HUES48 (cell line): ENCODE data around the gene BIRC6.
"Not testable (repeated sequence)": the region's sequence is repeated elsewhere in the genome, so short reads cannot be mapped to it uniquely, and the experiment has no call there.

Experiments used
- H3K27ac ChIP-seq: one replicate; pipeline ENCODE4 v1.7.0; 2013; ENCODE audit warnings: low read depth, low read length, inconsistent platforms
- H3K27me3 ChIP-seq: 2 replicates; pipeline ENCODE4 v1.6.1; 2013; ENCODE audit warnings: mild to moderate bottlenecking, low read length; ENCODE audit not compliant: control insufficient read depth, insufficient read depth
- H3K36me3 ChIP-seq: 2 replicates; pipeline ENCODE4 v1.6.1; 2013; ENCODE audit warnings: low read length; ENCODE audit not compliant: control insufficient read depth, insufficient read depth
- H3K4me1 ChIP-seq: 2 replicates; pipeline ENCODE4 v1.6.1; 2013; ENCODE audit warnings: mild to moderate bottlenecking, low read length; ENCODE audit not compliant: control insufficient read depth, insufficient read depth
- H3K4me3 ChIP-seq: 2 replicates; pipeline ENCODE4 v1.5.1; 2013; ENCODE audit warnings: mild to moderate bottlenecking, low read depth, low read length
- H3K9ac ChIP-seq: 2 replicates; pipeline ENCODE4 v1.6.1; 2013; ENCODE audit warnings: mild to moderate bottlenecking, low read depth, low read length, moderate library complexity
- H3K9me3 ChIP-seq: 2 replicates; pipeline ENCODE4 v1.6.1; 2013; ENCODE audit warnings: low read length; ENCODE audit not compliant: control insufficient read depth, insufficient read depth

The BIRC6 gene

GRCh38 chr2:32357318-32358110, 691 bp downstream of the BIRC6 start:
- H3K27ac ChIP-seq: peak overlapping the region; percentile 98
- peaks cover 14% of the 10 kb centered on the region for H3K4me1 ChIP-seq
- H3K4me3 ChIP-seq: peak overlapping the region; percentile 97
- no peaks in the 10 kb centered on the region for H3K9me3 ChIP-seq
- no peaks in the 10 kb centered on the region for H3K27me3 ChIP-seq
- H3K36me3 ChIP-seq: peaks cover 19% of the 10 kb centered on the region
- H3K9ac ChIP-seq: peak overlapping the region; percentile 93

DNA sequence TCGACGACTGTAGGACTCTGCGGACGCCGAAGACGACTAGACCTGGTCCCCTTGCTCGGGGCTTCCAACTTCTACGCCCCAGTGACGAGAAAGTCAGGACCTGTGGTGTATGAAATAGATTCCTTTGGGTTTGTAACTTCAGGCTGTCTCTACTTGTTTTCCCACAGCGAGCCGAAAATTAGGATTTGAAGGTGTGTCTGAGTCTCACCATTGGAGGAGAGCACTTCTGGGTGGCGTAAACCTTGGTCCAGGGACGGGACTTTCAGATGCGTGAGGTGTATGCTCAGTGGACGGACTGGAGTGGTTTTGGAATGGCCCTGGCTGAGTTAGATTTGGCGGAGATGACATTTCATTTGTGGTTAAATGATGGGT, 1.3 kb downstream of the BIRC6 start:
- H3K27me3 ChIP-seq: no peaks in the 10 kb centered on the region
- H3K9me3 ChIP-seq: no peaks in the 10 kb centered on the region
- peak overlapping the region; percentile 44; the same call in 1 of the 2 replicates for H3K9ac ChIP-seq
- peaks cover 14% of the 10 kb centered on the region for H3K4me1 ChIP-seq
- H3K36me3 ChIP-seq: peaks cover 19% of the 10 kb centered on the region
- H3K27ac ChIP-seq: peak overlapping the region; percentile 98
- H3K4me3 ChIP-seq: peak overlapping the region; percentile 97

- Histone ChIP-seq H3K27ac (no peak overlapping the region), H3K36me3 (peaks cover 19% of the 10 kb centered on the region), H3K27me3 (no peaks in the 10 kb centered on the region), H3K4me3 (no peak overlapping the region), H3K9ac (no peak overlapping the region), H3K4me1 (peaks cover 14% of the 10 kb centered on the region), H3K9me3 (no peaks in the 10 kb centered on the region)
These were observed 3.6 kb downstream of the BIRC6 start for GRCh38 chr2:32360416-32360815.

DNA sequence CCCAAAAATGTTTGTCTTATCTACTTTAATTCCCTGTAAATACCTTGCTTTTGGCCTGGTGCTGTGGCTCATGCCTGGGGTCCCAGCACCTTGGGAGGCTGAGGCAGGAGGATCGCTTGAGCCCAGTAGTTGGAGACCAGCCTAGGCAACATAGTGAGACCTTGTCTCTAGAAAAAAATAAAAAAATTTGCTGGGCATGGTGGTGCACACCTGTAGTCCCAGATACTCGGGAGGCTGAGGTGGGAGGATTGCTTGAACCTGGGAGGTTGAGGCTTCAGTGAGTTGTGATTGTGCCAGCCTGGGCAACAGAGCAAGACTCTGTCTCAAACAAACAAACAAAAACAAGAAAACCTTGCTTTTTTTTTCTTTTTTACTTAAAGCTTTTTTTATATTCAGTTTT, 6.2 kb downstream of the BIRC6 start:
- not testable (repeated sequence) for H3K4me3 ChIP-seq, H3K9ac ChIP-seq
- H3K4me1 ChIP-seq: peaks cover 14% of the 10 kb centered on the region

DNA sequence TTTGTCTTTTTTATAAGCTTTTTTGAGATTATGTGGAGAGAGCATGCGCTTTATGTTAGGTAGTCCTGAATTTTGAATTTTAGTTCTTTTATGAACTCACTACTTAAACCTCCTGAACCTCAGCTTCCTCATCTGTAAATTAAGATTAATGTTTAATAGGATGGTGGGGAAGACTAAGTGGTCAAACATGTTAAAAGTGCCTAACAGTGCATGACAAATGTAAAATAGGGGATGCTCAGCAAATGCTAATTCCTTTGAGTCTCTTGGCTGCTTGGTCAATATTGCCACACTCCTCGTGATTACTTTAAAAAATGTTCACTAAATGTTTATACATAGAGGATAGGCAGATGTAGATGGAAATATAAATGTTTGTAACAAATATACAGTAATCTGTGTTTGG, 6.8 kb downstream of the BIRC6 start:
- H3K36me3 ChIP-seq: peaks cover 16% of the 10 kb centered on the region

More for the DNA sequence above, 6.2 kb downstream of the BIRC6 start:
- not testable (repeated sequence) for H3K27me3 ChIP-seq, H3K27ac ChIP-seq, H3K9me3 ChIP-seq
- H3K36me3 ChIP-seq: peaks cover 19% of the 10 kb centered on the region

GRCh38 chr2:32364290-32364689, 7.5 kb downstream of the BIRC6 start:
- not testable (repeated sequence) for H3K27me3 ChIP-seq, H3K4me3 ChIP-seq, H3K27ac ChIP-seq, H3K9ac ChIP-seq, H3K36me3 ChIP-seq, H3K9me3 ChIP-seq, H3K4me1 ChIP-seq

More for the DNA sequence above, 6.8 kb downstream of the BIRC6 start:
- Histone ChIP-seq H3K9me3 (no peaks in the 10 kb centered on the region), H3K27ac (no peak overlapping the region), H3K27me3 (no peaks in the 10 kb centered on the region), H3K9ac (no peak overlapping the region), H3K4me3 (no peak overlapping the region), H3K4me1 (peaks cover 11% of the 10 kb centered on the region)

DNA sequence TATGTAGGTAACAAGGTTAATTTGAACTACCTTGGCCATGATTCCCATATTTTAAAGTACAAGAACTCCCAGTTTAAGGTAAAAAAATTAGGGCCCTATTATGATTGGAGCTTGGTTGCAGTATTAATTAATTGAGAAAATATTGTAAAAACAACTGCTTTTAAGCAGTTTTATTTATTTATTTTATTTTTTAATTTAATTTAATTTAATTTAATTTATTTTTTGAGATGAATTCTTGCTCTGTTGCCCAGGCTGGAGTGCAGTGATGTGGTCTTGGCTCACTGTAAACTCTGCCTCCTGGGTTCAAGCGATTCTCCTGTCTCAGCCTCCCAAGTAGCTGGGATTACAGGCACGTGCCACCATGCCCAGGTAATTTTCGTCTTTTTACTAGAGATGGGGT, 8.9 kb downstream of the BIRC6 start:
- not testable (repeated sequence) for H3K36me3 ChIP-seq, H3K27ac ChIP-seq, H3K4me3 ChIP-seq, H3K9me3 ChIP-seq, H3K4me1 ChIP-seq, H3K9ac ChIP-seq, H3K27me3 ChIP-seq

GRCh38 chr2:32366595-32366994, 9.8 kb downstream of the BIRC6 start:
- Histone ChIP-seq H3K36me3 (0 out of 2 replicates have a peak, but pooled peaks cover 2% of the 10 kb centered on the region), H3K27ac (no peak overlapping the region), H3K9ac (no peak overlapping the region)

DNA sequence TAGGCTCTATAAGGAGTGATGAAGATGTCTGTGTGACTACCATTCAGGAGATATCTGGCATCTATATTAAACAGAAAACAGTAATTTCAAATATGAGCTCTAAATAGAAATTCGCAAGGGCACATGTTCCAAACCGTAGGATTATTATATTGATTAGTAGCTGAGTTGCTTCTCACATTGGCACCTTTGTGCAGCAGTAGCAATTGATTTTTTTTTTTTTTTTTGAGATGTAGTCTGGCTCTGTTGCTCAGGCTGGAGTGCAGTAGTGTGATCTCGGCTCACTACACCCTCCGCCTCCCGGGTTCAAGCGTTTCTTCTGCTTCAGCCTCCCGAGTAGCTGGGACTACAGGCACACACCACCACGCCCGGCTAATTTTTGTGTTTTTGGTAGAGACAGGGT, 12.4 kb downstream of the BIRC6 start:
- H3K27me3 ChIP-seq: no peaks in the 10 kb centered on the region
- no peaks in the 10 kb centered on the region for H3K9me3 ChIP-seq
- H3K4me3 ChIP-seq: no peak overlapping the region
- no peaks in the 10 kb centered on the region for H3K36me3 ChIP-seq
- no peaks in the 10 kb centered on the region for H3K4me1 ChIP-seq
- H3K9ac ChIP-seq: no peak overlapping the region
- no peak overlapping the region for H3K27ac ChIP-seq

More at GRCh38 chr2:32366595-32366994, 9.8 kb downstream of the BIRC6 start:
- H3K9me3 ChIP-seq: no peaks in the 10 kb centered on the region
- H3K4me1 ChIP-seq: no peaks in the 10 kb centered on the region
- no peak overlapping the region for H3K4me3 ChIP-seq
- no peaks in the 10 kb centered on the region for H3K27me3 ChIP-seq

- H3K27ac ChIP-seq, H3K4me1 ChIP-seq, H3K27me3 ChIP-seq, H3K9me3 ChIP-seq, H3K36me3 ChIP-seq, H3K9ac ChIP-seq, H3K4me3 ChIP-seq: not testable (repeated sequence)
These were observed 14.1 kb downstream of the BIRC6 start for GRCh38 chr2:32370942-32371341.

GRCh38 chr2:32372519-32373182, 15.8 kb downstream of the BIRC6 start:
- no peaks in the 10 kb centered on the region for H3K4me1 ChIP-seq
- no peak overlapping the region for H3K27ac ChIP-seq
- H3K4me3 ChIP-seq: no peak overlapping the region
- H3K27me3 ChIP-seq: no peaks in the 10 kb centered on the region
- no peak overlapping the region for H3K9ac ChIP-seq
- no peaks in the 10 kb centered on the region for H3K36me3 ChIP-seq
- H3K9me3 ChIP-seq: no peaks in the 10 kb centered on the region
